Mammary epithelial cell (primary cell): Measurements from ENCODE around the gene HDDC3.

ENCODE experiments used
- CTCF ChIP-seq, 2 donors: IDR thresholded peaks in 1 of 2; conservative IDR thresholded peaks in 1 of 2; 2 replicates each; pipeline ENCODE4 v1.5.1; 2011 to 2012; ENCODE audit warnings: inconsistent platforms in 2 of 2, low read length in 2 of 2, mild to moderate bottlenecking in 2 of 2, control low read depth in 1 of 2, low read depth in 1 of 2; ENCODE audit not compliant: insufficient read depth in 1 of 2; ENCODE audit errors: extremely low read depth in 1 of 2
- EZH2 ChIP-seq: IDR thresholded peaks from 2 replicates; pipeline ENCODE4 v1.6.1; 2012; ENCODE audit warnings: low read length, inconsistent platforms, borderline replicate concordance

- no peak for TF ChIP-seq EZH2
- no peak for TF ChIP-seq CTCF (conservative IDR thresholded peaks at IDR 0.05 in 1 of 2, IDR thresholded peaks at IDR 0.05 in 1 of 2; ENCODE audit: extremely low read depth in 1 of 2, insufficient read depth in 1 of 2, low read depth in 1 of 2, low read length in 2 of 2)
Measured at GRCh38 chr15:90953947-90954711, 21.8 kb upstream of the HDDC3 start.
